Breast epithelium (tissue), 4 donors: ENCODE results near the gene SLC38A3. TPM values are rescaled to one million over a fixed set of nuclear protein-coding genes. Genes with fewer than 3 reads are reported as not detected.
"Not testable (repeated sequence)": the region's sequence is repeated elsewhere in the genome, so short reads cannot be mapped to it uniquely, and the experiment has no call there.

Source experiments
- DNase-seq, 2 donors: peaks; one replicate each; pipeline ENCODE4 v3.0.0-alpha.2; 2019; ENCODE audit warnings: low spot score in 2 of 2
- H3K27ac ChIP-seq, 2 donors: fragments of 200-600 bp; sonication (generic) in 1 of 2; one replicate each; pipeline ENCODE4 v1.5.1; 2016 to 2019; ENCODE audit warnings: mild to moderate bottlenecking in 1 of 2
- H3K27me3 ChIP-seq, 2 donors: fragments of 200-600 bp; sonication (generic) in 1 of 2; one replicate each; pipeline versions ENCODE4 v1.5.1 to v1.6.0; 2017 to 2019; ENCODE audit warnings: control low read depth in 1 of 2, mild to moderate bottlenecking in 1 of 2
- H3K36me3 ChIP-seq: fragments of 200-600 bp; one replicate; pipeline ENCODE4 v1.5.1; 2019
- H3K4me1 ChIP-seq, 2 donors: fragments of 200-600 bp; sonication (generic); one replicate each; pipeline ENCODE4 v1.5.1; 2016 to 2019; ENCODE audit warnings: control low read depth in 1 of 2
- H3K4me3 ChIP-seq, 3 donors: fragments of 200-600 bp; sonication (generic); 1 replicate in 2 of 3; 2 replicates in 1 of 3; pipeline ENCODE4 v1.5.1; 2016 to 2019; ENCODE audit warnings: mild to moderate bottlenecking in 3 of 3, moderate library complexity in 2 of 3
- H3K9me3 ChIP-seq, 2 donors: fragments of 200-600 bp; sonication (generic) in 1 of 2; one replicate each; pipeline ENCODE4 v1.5.1; 2016 to 2019; ENCODE audit warnings: control low read depth in 1 of 2
- POLR2A ChIP-seq: fragments of 450-650 bp; IDR thresholded peaks from one replicate; pipeline ENCODE4 v1.6.1; 2016; ENCODE audit warnings: antibody characterized with exemption, mild to moderate bottlenecking, moderate library complexity
- POLR2AphosphoS5 ChIP-seq, 3 donors: sonication (generic); formaldehyde crosslinking; IDR thresholded peaks; one replicate each; pipeline ENCODE4 v1.6.1; 2017; ENCODE audit warnings: antibody characterized with exemption in 3 of 3
- intact Hi-C: fragments of 100-400 bp; cut with DNase I; formaldehyde crosslinking; loops from one replicate; pipeline ENCODE4 v1.15.1; 2023; ENCODE audit warnings: low total_unique reads
- total RNA-seq, 3 donors: library from RNA; depleted of rRNA; stranded (reverse); fragments of >200 nt; gene quantifications; one replicate each; pipeline ENCODE4 v1.1.0, GENCODE V29; 2016
- TF ChIP-seq, protein P1 (sequence below), 3 donors: fragments of 450-650 bp; IDR thresholded peaks; one replicate each; pipeline ENCODE4 v1.5.1; 2016 to 2017; ENCODE audit warnings: antibody characterized with exemption in 3 of 3, mild to moderate bottlenecking in 3 of 3, moderate library complexity in 3 of 3

Gene SLC38A3
- total RNA-seq, 3 donors from 2014 or later = 0.98 to 2.5 TPM; not detected in 1

DNA sequence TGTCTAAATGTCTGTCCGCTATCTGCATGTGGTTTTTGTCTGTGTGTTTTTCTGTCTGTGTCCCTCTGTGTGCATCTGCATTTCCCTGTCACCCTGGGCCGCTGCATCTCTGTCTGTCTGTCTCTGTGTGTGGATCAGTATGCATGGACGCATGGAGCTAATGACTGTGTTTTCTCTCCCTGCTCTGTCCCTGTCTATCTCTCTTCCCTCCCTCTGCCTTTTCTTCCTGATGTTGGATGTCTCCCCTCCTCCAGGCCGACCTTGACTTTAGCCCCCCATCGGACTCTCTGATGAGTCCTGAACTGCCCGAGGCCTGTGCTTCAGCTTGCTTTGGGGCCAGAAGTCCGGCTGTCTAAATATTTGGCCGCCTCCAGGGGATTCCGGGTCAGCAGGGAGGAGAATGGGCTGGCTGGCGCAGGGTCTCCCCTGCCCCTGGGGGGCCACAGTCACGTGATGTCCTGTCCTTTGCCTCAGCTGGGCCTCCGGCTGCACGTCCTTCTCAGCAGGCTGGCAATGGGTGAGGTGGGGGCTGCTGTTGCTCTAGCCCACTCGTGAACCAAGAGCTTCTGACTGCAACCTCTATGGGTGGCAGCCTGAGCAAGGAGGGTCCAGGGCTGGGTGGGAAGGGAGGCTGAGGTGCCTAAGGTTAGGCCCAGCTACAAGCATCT is 3.7 kb downstream of the SLC38A3 start:
- DNase-seq = no peak
- TF ChIP-seq POLR2A (no peak), POLR2AphosphoS5 (IDR thresholded peaks at IDR 0.05) (no peak)
- TF ChIP-seq, protein P1, sequence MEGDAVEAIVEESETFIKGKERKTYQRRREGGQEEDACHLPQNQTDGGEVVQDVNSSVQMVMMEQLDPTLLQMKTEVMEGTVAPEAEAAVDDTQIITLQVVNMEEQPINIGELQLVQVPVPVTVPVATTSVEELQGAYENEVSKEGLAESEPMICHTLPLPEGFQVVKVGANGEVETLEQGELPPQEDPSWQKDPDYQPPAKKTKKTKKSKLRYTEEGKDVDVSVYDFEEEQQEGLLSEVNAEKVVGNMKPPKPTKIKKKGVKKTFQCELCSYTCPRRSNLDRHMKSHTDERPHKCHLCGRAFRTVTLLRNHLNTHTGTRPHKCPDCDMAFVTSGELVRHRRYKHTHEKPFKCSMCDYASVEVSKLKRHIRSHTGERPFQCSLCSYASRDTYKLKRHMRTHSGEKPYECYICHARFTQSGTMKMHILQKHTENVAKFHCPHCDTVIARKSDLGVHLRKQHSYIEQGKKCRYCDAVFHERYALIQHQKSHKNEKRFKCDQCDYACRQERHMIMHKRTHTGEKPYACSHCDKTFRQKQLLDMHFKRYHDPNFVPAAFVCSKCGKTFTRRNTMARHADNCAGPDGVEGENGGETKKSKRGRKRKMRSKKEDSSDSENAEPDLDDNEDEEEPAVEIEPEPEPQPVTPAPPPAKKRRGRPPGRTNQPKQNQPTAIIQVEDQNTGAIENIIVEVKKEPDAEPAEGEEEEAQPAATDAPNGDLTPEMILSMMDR (IDR thresholded peaks at IDR 0.05) = no peak
- no peaks in the 10 kb centered on the region for H3K9me3 ChIP-seq
- intact Hi-C loops = no loop called here
- no peak overlapping the region for H3K27ac ChIP-seq
- H3K4me1 ChIP-seq = peaks cover 4 to 14% of the 10 kb centered on the region in 2 donors
- H3K4me3 ChIP-seq = no peak overlapping the region
- peaks cover 0 to 11% of the 10 kb centered on the region in 2 donors for H3K27me3 ChIP-seq
- no peaks in the 10 kb centered on the region for H3K36me3 ChIP-seq

DNA sequence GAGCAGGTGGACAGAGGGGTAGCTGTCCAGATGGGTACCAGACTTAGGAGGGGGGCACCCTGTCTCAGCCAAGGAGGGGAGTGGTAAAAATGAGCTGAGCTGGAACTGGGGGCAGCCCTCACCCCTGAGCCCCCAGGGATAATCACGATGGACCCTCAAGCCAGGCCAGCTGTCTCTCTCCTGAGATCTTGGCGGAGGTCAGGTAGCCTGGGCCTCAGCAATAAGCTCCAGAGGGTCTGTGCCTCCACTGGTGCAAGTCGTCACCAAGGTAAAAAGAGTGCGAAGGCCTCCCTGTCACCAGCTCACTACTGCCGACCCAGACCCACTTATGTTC is 5.1 kb downstream of the SLC38A3 start:
- H3K9me3 ChIP-seq = no peaks in the 10 kb centered on the region
- no peak for DNase-seq
- intact Hi-C loops = no loop called here
- peaks cover 0 to 9% of the 10 kb centered on the region in 2 donors for H3K4me1 ChIP-seq
- H3K36me3 ChIP-seq = no peaks in the 10 kb centered on the region
- H3K4me3 ChIP-seq = no peak overlapping the region
- TF ChIP-seq, protein P1 (IDR thresholded peaks at IDR 0.05) = no peak
- TF ChIP-seq POLR2AphosphoS5 (IDR thresholded peaks at IDR 0.05) = no peak
- no peak for TF ChIP-seq POLR2A
- no peak overlapping the region for H3K27ac ChIP-seq
- no peaks in the 10 kb centered on the region for H3K27me3 ChIP-seq

DNA sequence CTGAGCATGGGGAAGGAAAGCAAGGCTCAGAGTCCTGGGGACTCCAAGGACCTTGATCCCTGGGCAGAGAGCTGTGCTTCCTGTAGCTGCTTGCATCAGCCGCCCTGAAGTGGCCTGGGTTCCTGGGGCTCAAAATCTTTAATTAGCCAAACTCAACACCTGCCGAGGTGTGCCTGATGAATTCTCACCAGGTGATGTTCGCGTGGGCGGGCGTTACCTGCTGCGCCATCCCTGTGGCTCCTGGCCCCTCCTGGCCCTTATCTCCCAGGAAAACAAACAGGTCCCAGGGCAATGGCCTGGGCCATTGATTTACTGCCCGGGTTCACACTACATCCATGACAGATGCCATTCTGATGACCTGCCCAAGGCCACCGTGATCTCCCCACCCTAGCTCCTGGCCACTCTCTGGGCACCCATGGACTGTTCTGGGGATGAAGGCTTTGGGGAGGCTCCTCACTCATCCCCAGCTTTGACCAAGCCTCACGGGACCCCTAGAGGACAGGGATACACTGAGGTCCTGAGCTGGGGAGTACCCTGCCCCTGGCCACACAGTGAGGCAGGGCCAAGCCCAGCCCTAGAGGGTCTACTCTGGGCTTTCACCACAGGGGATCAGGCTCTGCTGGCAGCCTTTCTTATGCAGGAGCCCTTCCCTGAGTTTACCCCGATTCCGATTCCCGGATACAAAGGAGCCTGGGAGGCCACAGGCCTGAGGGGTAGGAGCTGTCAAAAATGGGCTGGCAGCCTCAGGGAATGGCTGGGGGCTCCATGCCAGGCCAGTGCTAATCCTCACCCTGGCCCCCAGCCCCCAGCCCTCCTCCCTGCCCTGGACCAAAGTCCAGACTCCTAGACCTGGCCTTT is 5.7 kb downstream of the SLC38A3 start:
- Histone ChIP-seq H3K27ac (no peak overlapping the region), H3K36me3 (no peaks in the 10 kb centered on the region), H3K4me1 (peaks cover 0 to 9% of the 10 kb centered on the region in 2 donors), H3K4me3 (no peak overlapping the region), H3K27me3 (no peaks in the 10 kb centered on the region), H3K9me3 (no peaks in the 10 kb centered on the region)
- intact Hi-C loops = no loop called here
- TF ChIP-seq POLR2A = no peak
- no peak for TF ChIP-seq POLR2AphosphoS5 (IDR thresholded peaks at IDR 0.05)
- TF ChIP-seq, protein P1 (IDR thresholded peaks at IDR 0.05) = no peak
- no peak for DNase-seq

DNA sequence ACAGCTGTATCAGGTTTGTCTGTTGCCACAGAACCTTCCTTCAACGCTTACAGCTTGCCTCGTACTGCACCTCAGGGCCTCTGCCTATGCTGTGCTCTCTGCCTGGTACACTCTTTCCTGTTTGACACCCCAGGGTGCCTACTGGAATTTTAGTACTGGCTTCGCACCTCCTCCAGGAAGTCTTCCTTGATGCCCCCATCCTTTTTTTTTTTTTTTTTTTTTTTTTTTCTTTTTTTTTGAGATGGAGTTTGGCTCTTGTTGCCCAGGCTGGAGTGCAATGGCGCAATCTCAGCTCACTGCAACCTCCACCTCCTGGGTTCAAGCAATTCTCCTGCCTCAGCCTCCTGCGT is 6.3 kb downstream of the SLC38A3 start:
- DNase-seq, H3K4me1 ChIP-seq, intact Hi-C loops: not testable (repeated sequence)

DNA sequence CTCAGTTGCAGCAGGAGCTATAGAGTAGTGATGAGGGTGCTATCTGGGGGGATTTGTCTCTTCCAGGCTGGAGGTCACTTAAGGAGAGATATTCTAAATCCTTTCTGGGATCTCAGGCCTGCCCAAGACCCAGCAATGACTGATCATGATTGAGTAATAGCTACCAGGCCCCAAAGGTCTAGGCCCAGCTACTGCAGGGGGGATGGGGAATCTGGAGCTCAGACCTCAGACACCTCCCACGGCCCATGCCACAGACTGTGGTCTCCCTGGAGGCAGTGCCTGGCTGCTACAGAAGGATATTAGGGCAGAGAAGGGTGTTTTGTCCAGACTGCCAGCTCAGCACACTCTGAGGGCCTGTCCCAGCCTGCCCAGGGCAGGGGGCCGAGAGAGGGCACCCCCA is 6.9 kb downstream of the SLC38A3 start:
- no peaks in the 10 kb centered on the region for H3K9me3 ChIP-seq
- intact Hi-C loops = no loop called here
- H3K36me3 ChIP-seq = no peaks in the 10 kb centered on the region
- no peak overlapping the region for H3K4me3 ChIP-seq
- no peak for DNase-seq
- peaks cover 0 to 9% of the 10 kb centered on the region in 2 donors for H3K4me1 ChIP-seq
- H3K27ac ChIP-seq = no peak overlapping the region
- no peak for TF ChIP-seq POLR2AphosphoS5 (IDR thresholded peaks at IDR 0.05)
- TF ChIP-seq POLR2A = no peak
- TF ChIP-seq, protein P1 (IDR thresholded peaks at IDR 0.05) = no peak
- H3K27me3 ChIP-seq = no peaks in the 10 kb centered on the region

More for the DNA sequence above, 6.3 kb downstream of the SLC38A3 start:
- not testable (repeated sequence) for H3K36me3 ChIP-seq, H3K27me3 ChIP-seq, H3K9me3 ChIP-seq, H3K27ac ChIP-seq, H3K4me3 ChIP-seq
